NCI-H1105 treated with DMSO at 0.1 percent for 48 hours (cell line): ENCODE data around the gene ZNF622.

Experiments used
- DNase-seq: peaks from one replicate; lab custom pipeline; 2025; lab: John Stamatoyannopoulos, UW

Gene ZNF622, protein sequence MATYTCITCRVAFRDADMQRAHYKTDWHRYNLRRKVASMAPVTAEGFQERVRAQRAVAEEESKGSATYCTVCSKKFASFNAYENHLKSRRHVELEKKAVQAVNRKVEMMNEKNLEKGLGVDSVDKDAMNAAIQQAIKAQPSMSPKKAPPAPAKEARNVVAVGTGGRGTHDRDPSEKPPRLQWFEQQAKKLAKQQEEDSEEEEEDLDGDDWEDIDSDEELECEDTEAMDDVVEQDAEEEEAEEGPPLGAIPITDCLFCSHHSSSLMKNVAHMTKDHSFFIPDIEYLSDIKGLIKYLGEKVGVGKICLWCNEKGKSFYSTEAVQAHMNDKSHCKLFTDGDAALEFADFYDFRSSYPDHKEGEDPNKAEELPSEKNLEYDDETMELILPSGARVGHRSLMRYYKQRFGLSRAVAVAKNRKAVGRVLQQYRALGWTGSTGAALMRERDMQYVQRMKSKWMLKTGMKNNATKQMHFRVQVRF

GRCh38 chr5:16465544-16466432 is at the start of gene ZNF622:
Gene ZNF622, minus strand, starts transcription at chr5:16465800. Its CDS starts 135 bp downstream, at chr5:16465665.
- DNase-seq = peak; percentile 84

- DNase-seq = no peak
These were observed 44.5 kb upstream of the ZNF622 start for GRCh38 chr5:16510098-16510497.

- DNase-seq = no peak
These were observed 43.3 kb upstream of the ZNF622 start for GRCh38 chr5:16508730-16509531.

DNA sequence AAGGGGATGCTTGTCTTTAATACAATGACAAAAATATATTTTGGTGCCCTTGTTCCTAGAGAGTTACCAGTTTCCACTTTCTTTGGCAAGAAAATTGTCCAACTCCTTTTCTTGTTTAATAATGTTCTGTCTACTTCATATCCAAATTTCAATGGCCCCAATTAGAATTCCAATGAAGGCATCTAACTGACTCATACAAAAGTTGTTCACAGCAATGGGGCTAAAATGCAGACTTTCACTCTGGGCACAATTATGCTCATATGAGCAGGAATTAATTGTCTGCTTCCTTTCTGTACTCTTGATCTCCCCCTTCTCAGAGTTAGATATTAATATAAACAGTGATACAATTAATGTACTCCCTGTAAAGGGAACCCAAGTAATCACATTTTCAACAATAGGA is 42.1 kb upstream of the ZNF622 start:
- no peak for DNase-seq

DNA sequence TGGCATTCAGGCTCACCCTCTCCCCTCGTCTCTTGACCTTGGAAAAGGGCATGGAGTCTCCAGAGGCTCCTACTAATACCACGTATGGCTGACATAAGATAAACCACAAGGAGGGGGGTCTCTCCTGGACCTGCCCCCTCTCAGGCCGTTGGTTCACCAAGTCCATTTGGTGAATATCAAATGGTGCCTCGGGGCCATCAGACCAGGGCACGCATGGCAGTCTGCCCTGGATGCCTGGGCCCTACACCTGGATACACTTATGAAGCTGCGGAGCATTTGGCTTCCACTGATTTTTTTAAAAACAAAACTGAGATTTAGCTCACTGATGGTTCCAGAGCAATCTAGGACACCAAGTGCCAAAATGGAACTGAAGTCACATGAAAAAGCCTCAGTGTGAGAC is 40.3 kb upstream of the ZNF622 start:
- DNase-seq = no peak

GRCh38 chr5:16505140-16505891 is 39.7 kb upstream of the ZNF622 start:
- no peak for DNase-seq

- no peak for DNase-seq
These were observed 39.0 kb upstream of the ZNF622 start for GRCh38 chr5:16504571-16504970.

DNA sequence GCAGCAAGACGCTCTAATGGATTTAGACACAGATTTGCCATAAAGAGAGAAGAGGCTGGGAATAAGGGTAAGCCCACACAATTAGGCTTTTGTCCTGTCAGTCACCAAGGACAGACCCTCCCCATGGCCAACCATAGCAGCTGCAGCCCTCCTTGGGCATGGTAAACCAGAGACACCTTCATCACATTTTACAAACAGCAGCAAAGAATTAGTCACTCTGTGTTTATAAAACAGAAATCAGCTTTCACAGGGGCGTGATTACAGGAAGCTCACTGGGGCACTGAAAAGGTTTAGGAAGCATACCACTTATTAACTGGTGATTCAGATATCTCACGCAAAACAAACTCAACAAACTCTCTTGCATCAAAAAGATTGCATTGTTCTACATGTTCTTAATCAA is 37.3 kb upstream of the ZNF622 start:
- DNase-seq = no peak

GRCh38 chr5:16500024-16500423 is 34.4 kb upstream of the ZNF622 start:
- DNase-seq = no peak

- no peak for DNase-seq
These were observed 31.9 kb upstream of the ZNF622 start for GRCh38 chr5:16497546-16497945.

GRCh38 chr5:16493261-16493660 is 27.7 kb upstream of the ZNF622 start:
- DNase-seq = no peak

DNA sequence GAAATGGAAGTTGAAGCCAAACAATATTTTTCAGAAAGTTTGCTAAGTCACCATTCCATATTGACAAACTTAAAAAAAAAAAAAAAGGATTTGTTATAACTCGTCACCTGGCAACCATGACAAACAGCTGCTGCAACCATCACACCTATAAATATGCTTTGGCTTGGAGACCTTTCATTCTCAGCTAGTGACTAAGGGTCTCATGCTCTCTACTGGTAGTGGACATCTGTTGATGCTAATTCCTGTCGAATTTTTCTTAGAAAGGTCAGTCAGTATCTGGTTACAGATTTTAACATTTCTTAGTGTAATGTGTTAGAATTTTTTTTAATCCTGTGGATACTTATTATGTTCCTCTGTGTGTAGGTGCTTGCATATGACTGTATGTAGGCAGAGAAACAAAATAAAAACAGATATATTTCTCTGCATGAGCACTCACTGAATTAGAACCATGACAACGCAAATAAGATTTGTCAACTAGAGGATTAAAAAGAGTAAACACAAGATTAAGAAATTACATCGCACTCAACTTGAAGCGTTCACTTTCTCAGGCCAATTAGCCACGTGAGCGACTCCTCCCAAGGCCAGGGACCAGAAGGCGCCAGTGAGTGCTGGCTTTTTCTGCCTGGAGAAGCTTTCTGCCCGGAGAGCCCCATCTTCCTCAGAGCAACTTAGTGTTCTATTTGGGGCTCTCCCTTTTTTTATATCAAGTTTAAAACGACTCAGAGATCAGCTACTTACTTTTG is 27.0 kb upstream of the ZNF622 start:
- DNase-seq = no peak

DNA sequence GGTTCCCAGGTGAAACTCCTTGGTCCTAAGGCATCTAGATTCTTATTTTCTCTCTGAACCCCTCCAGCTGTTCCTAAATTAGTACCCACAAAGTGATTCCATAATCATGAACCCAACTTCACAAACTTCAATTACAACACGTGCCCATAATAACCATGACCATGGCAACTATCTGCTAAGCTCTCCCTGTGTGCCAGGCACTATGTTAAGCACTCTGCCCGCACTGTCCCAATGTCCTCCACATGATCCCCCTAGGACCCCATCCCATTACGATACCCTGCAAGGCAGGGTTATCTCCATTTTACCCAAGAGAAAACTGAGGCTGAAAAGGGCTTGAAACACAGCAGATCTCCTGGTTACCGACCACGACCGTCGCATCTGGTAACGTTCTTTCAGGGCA is 25.3 kb upstream of the ZNF622 start:
- no peak for DNase-seq

GRCh38 chr5:16489322-16489791 is 23.8 kb upstream of the ZNF622 start:
- peak; percentile 49 for DNase-seq

- no peak for DNase-seq
These were observed 21.9 kb upstream of the ZNF622 start for GRCh38 chr5:16487456-16487855.

- no peak for DNase-seq
These were observed 21.1 kb upstream of the ZNF622 start for GRCh38 chr5:16486711-16487111.

GRCh38 chr5:16485656-16486055 is 20.1 kb upstream of the ZNF622 start:
- DNase-seq = no peak

DNA sequence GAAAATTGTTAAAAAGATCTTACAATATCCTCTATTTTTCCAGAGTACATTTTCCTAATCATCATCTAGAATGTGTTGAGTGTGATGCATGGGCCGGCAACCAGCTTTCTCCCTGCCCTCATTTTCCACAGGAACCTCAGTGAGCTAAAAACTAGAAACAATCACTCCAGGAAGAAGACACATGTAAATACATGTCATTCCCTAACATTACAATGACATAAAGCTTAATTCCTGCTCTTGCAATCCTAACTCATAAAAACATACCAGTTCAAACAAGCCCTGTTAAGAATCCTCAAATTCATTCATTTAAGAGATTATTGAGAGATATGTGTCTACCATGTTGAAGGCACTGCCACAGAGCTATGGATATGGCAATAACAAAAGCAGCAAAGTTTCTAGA is 18.5 kb upstream of the ZNF622 start:
- DNase-seq = no peak

- DNase-seq = no peak
These were observed 17.8 kb upstream of the ZNF622 start for GRCh38 chr5:16483361-16483760.

- DNase-seq = no peak
These were observed 17.3 kb upstream of the ZNF622 start for GRCh38 chr5:16482891-16483290.
